Measurements from ENCODE around the gene AEBP2.

The AEBP2 gene

DNA sequence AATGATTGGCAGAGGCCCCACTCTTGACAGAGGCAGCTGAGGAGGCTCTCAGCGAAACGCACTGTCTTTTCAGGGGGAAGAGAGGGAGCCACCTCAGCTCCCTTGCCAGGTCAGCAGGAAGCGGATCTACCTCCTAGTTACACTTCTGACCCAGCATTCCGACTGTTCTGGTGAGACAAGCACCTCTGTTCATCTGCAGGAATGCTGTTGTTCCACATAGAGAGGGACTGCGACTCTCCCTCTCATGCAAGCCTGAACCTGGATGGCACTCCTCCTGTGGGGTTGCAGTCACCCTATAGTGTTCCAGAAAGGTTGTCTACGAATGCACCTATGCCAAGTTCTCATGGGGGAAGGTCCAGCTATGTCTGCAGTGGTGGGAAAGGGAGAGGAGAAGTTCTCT lies 37.1 kb upstream of the AEBP2 start:
- H3K27ac ChIP-seq = no peak overlapping the region
- TF ChIP-seq, protein P1, sequence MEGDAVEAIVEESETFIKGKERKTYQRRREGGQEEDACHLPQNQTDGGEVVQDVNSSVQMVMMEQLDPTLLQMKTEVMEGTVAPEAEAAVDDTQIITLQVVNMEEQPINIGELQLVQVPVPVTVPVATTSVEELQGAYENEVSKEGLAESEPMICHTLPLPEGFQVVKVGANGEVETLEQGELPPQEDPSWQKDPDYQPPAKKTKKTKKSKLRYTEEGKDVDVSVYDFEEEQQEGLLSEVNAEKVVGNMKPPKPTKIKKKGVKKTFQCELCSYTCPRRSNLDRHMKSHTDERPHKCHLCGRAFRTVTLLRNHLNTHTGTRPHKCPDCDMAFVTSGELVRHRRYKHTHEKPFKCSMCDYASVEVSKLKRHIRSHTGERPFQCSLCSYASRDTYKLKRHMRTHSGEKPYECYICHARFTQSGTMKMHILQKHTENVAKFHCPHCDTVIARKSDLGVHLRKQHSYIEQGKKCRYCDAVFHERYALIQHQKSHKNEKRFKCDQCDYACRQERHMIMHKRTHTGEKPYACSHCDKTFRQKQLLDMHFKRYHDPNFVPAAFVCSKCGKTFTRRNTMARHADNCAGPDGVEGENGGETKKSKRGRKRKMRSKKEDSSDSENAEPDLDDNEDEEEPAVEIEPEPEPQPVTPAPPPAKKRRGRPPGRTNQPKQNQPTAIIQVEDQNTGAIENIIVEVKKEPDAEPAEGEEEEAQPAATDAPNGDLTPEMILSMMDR (conservative IDR thresholded peaks at IDR 0.05) = no peak
- no peak for TF ChIP-seq ZFX (IDR thresholded peaks at IDR 0.05)

GRCh38 chr12:19402743-19403431 lies 36.4 kb upstream of the AEBP2 start:
- no peak overlapping the region for H3K27ac ChIP-seq
- no peak for TF ChIP-seq ZFX (IDR thresholded peaks at IDR 0.05)
- TF ChIP-seq, protein P1 (conservative IDR thresholded peaks at IDR 0.05) = no peak

GRCh38 chr12:19404242-19404880 lies 34.9 kb upstream of the AEBP2 start:
- no peak overlapping the region for H3K27ac ChIP-seq
- TF ChIP-seq ZFX (IDR thresholded peaks at IDR 0.05) = no peak
- TF ChIP-seq, protein P1 (conservative IDR thresholded peaks at IDR 0.05) = no peak

GRCh38 chr12:19409376-19409775 lies 29.9 kb upstream of the AEBP2 start:
- TF ChIP-seq, protein P1 (conservative IDR thresholded peaks at IDR 0.05) = no peak
- TF ChIP-seq ZFX (IDR thresholded peaks at IDR 0.05) = no peak
- no peak overlapping the region for H3K27ac ChIP-seq

- TF ChIP-seq, protein P1 (conservative IDR thresholded peaks at IDR 0.05) = no peak
- no peak for TF ChIP-seq ZFX (IDR thresholded peaks at IDR 0.05)
- H3K27ac ChIP-seq = no peak overlapping the region
Measured at GRCh38 chr12:19410211-19410610, 29.1 kb upstream of the AEBP2 start.

GRCh38 chr12:19410629-19411185 lies 28.6 kb upstream of the AEBP2 start:
- TF ChIP-seq, protein P1 (conservative IDR thresholded peaks at IDR 0.05) = no peak
- no peak for TF ChIP-seq ZFX (IDR thresholded peaks at IDR 0.05)
- H3K27ac ChIP-seq = no peak overlapping the region
